ENCODE measurements around the gene PMFBP1. TPM values are rescaled to one million over a fixed set of nuclear protein-coding genes. Genes with fewer than 3 reads are reported as not detected.
A peak's percentile ranks its signal among the peaks of the same experiment; 100 is the strongest.

PMFBP1 gene
- total RNA-seq, 2 experiments from 2014 or later = 1.1 to 1.2 TPM

DNA sequence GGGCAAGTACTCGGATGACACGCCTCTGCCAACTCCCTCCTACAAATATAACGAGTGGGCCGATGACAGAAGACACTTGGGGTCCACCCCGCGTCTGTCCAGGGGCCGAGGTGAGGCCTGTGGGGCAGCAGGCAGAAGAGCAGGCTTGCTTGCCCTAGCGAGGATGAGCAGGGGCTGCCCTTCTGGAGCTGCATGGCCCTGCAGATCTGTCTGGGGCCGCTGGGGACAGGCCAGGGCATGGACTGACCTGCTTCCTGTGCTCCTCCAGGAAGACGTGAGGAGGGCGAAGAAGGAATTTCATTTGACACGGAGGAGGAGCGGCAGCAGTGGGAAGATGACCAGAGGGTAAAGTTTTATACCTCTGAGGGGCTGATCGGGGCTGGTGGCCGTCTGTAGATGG lies 73.0 kb downstream of the PMFBP1 start:
- intact Hi-C loops (cut with micrococcal nuclease) = no loop called here
- Mint-ChIP-seq H3K27ac (no peak overlapping the region), H3K9me3 (no peaks in the 10 kb centered on the region), H3K4me3 (no peak overlapping the region), H3K4me1 (ENCODE audit: low read depth) (peaks cover 21% of the 10 kb centered on the region), H3K36me3 (ENCODE audit: low read depth) (peaks cover 58% of the 10 kb centered on the region), H3K27me3 (no peaks in the 10 kb centered on the region)
- POLR2A ChIA-PET = interaction anchor here (1.6 kb wide), 1 partner anchor 9 kb away, joined by 6 read pairs; no protein-coding TSS in a partner anchor
- DNase-seq (no peak), ATAC-seq (no peak)
- CTCF ChIA-PET = interaction anchor here (0.8 to 2.6 kb wide), 3 partner anchors 9 to 32 kb away, joined by 3 to 10 read pairs (median 4); no protein-coding TSS in a partner anchor
- TF ChIP-seq, protein P1, sequence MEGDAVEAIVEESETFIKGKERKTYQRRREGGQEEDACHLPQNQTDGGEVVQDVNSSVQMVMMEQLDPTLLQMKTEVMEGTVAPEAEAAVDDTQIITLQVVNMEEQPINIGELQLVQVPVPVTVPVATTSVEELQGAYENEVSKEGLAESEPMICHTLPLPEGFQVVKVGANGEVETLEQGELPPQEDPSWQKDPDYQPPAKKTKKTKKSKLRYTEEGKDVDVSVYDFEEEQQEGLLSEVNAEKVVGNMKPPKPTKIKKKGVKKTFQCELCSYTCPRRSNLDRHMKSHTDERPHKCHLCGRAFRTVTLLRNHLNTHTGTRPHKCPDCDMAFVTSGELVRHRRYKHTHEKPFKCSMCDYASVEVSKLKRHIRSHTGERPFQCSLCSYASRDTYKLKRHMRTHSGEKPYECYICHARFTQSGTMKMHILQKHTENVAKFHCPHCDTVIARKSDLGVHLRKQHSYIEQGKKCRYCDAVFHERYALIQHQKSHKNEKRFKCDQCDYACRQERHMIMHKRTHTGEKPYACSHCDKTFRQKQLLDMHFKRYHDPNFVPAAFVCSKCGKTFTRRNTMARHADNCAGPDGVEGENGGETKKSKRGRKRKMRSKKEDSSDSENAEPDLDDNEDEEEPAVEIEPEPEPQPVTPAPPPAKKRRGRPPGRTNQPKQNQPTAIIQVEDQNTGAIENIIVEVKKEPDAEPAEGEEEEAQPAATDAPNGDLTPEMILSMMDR (IDR thresholded peaks at IDR 0.05) = no peak

DNA sequence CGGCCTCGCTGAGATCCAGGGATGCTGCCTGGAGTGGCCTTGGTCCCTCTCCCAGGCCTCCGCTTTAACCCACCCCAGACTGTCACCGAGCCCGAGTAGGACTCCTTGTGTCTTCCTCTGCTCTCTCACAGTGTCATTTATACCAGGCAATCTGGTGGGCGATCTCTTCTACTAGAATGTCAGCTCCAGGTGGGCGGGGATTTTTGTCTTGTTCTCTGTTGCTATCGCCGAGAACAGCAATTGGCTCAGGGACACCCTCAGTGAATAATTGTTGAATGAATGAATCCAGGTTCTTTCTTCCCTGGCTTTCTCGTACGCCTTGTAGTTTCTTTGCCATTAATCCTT lies 77.7 kb downstream of the PMFBP1 start:
- Mint-ChIP-seq H3K9me3 (no peaks in the 10 kb centered on the region), H3K36me3 (ENCODE audit: low read depth) (peaks cover 40% of the 10 kb centered on the region), H3K27me3 (no peaks in the 10 kb centered on the region), H3K4me3 (peak overlapping the region; percentile 100), H3K4me1 (ENCODE audit: low read depth) (peaks cover 43% of the 10 kb centered on the region), H3K27ac (peak overlapping the region; percentile 99)
- DNase-seq (peak; percentile 77), ATAC-seq (peak; percentile 11)
- intact Hi-C loops (cut with micrococcal nuclease) = no loop called here
- CTCF ChIA-PET = interaction anchor here (0.9 to 2.0 kb wide), 4 partner anchors 9 to 30 kb away, joined by 3 to 7 read pairs (median 4); no protein-coding TSS in a partner anchor
- TF ChIP-seq, protein P1 (IDR thresholded peaks at IDR 0.05) = no peak
- POLR2A ChIA-PET = interaction anchor here (0.6 to 2.2 kb wide), 8 partner anchors 10 to 311 kb away, joined by 3 to 11 read pairs (median 3); no protein-coding TSS in a partner anchor

DNA sequence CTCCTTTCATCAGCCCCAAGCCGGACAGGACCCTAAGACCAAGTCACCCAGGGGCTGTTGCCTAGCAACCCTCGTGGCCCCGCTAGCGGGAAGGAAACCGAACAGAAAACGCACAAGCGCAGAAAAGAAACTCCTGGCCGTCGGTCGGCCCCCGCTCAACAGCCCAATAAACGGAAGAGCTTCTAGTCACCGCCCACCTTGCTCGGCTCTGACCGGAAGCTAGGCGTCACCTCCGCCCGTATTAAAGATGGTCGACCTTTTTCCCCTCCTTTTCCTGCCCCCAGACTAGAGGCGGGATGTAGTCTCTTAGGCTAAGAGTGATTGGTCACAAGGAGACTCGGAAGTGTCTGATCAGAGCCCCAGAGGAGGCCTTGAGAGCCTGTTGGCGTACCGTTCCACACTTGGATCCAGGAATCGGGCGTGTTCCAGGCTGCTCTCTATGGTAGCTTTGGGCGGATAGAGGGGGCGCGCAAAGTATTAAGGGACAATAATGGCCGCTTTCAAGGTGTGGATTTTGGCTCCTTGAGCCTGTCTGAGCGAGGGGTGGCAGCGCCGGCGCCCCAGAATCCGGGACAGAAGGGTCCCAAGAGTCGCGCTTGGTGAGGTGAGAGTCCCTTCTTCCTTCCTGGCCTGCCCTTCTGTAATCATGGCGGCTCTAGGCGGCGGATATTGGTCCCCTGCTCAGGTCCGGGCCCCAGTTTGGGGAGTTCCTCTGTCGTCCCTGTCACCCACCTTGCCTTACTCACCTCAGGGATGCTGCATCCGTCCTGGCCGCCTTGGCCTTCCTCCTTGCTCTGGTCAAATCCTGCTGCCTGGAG lies 78.3 kb downstream of the PMFBP1 start, which contains the start of the genes DHX38 and TXNL4B:
TSS of gene DHX38 (plus strand) at position 400 of the 818 bp plus-strand sequence. CDS start 2,311 bp downstream, outside the sequence.
TSS of gene TXNL4B (minus strand) at position 173 of the 818 bp plus-strand sequence. CDS start 2,871 bp downstream, outside the sequence.
- peaks cover 43% of the 10 kb centered on the region for H3K4me1 Mint-ChIP-seq (ENCODE audit: low read depth)

DNA sequence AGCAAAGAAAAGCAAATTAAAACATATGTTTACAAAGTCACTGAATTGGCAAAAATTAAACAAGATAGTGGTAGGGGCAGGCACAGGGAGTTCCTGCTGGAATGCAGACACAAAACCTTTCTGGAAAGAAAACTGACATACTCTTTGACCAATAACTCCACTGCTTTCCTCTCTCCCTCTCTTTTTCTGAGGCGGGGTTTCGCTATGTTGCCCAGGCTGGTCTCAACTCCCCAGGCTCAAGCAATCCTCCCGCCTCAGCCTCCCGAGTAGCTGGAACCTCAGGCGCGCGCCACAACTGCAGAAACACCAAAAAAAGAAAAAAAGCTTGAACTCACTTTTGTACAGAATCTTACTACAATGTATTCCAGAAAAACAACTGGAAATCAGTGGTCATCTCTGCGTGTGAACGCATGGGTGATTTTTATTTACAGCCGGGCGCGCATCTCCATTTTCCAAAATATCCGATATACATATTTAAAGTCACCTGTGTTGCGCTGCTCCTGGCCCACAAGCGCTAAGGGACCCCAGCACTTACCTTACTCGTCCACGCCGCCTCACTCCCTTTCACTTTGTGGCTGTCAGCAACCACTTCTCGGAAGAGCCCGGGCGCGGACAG lies 79.0 kb downstream of the PMFBP1 start:
- H3K27ac Mint-ChIP-seq = peak overlapping the region; percentile 99
- peaks cover 43% of the 10 kb centered on the region for H3K4me1 Mint-ChIP-seq (ENCODE audit: low read depth)
- POLR2A ChIA-PET = interaction anchor here (0.6 to 2.2 kb wide), 4 partner anchors 9 to 391 kb away, joined by 3 to 11 read pairs (median 5); no protein-coding TSS in a partner anchor
- intact Hi-C loops (cut with micrococcal nuclease) = no loop called here
- TF ChIP-seq, protein P1 (IDR thresholded peaks at IDR 0.05) = no peak
- H3K27me3 Mint-ChIP-seq = no peaks in the 10 kb centered on the region
- peaks cover 37% of the 10 kb centered on the region for H3K36me3 Mint-ChIP-seq (ENCODE audit: low read depth)
- no peaks in the 10 kb centered on the region for H3K9me3 Mint-ChIP-seq
- DNase-seq = peak; percentile 12
- H3K4me3 Mint-ChIP-seq = peak overlapping the region; percentile 100
- CTCF ChIA-PET = interaction anchor here (1.4 to 2.1 kb wide), 2 partner anchors 10 to 26 kb away, joined by 3 to 9 read pairs; no protein-coding TSS in a partner anchor
- peak; percentile 22 for ATAC-seq

More for the DNA sequence above, 78.3 kb downstream of the PMFBP1 start, which contains the start of the genes DHX38 and TXNL4B:
- H3K4me3 Mint-ChIP-seq = peak within 1 kb of the TSS; percentile 100
- CTCF ChIA-PET = interaction anchor here (0.9 to 2.1 kb wide), 4 partner anchors 9 to 30 kb away, joined by 3 to 9 read pairs (median 5); no protein-coding TSS in a partner anchor
- POLR2A ChIA-PET = interaction anchor here (0.6 to 2.2 kb wide), 8 partner anchors 8 to 391 kb away, joined by 3 to 11 read pairs (median 3); no protein-coding TSS in a partner anchor
- no peaks in the 10 kb centered on the region for H3K9me3 Mint-ChIP-seq
- no peaks in the 10 kb centered on the region for H3K27me3 Mint-ChIP-seq
- intact Hi-C loops (cut with micrococcal nuclease) = no loop called here
- H3K36me3 Mint-ChIP-seq (ENCODE audit: low read depth) = peaks cover 40% of the 10 kb centered on the region
- DNase-seq = peak; percentile 97
- peak within 1 kb of the TSS; percentile 99 for H3K27ac Mint-ChIP-seq
- peak; percentile 97 for ATAC-seq
- TF ChIP-seq, protein P1 (IDR thresholded peaks at IDR 0.05) = no peak

Data from activated CD8-positive, alpha-beta T cell treated with anti-CD3 and anti-CD28 coated beads for 36 hours (primary cell).